Ascending aorta (tissue), 2 donors: ENCODE data around the gene HSD17B3. TPM values are rescaled to one million over a fixed set of nuclear protein-coding genes. Genes with fewer than 3 reads are reported as not detected.
"Not testable (repeated sequence)": the region's sequence is repeated elsewhere in the genome, so short reads cannot be mapped to it uniquely, and the experiment has no call there.

Source experiments
- DNase-seq, 2 donors: peaks; one replicate each; pipeline ENCODE4 v3.0.0-alpha.2; 2019; ENCODE audit warnings: low spot score in 2 of 2
- H3K27ac ChIP-seq, 2 donors: fragments of 200-600 bp; sonication (generic); one replicate each; pipeline ENCODE4 v1.5.1; 2016 to 2017; ENCODE audit warnings: mild to moderate bottlenecking in 1 of 2
- H3K27me3 ChIP-seq: fragments of 200-600 bp; sonication (generic); one replicate; pipeline ENCODE4 v1.5.1; 2017
- H3K36me3 ChIP-seq, 2 donors: fragments of 200-600 bp; sonication (generic); one replicate each; pipeline ENCODE4 v1.5.1; 2016
- H3K4me1 ChIP-seq, 2 donors: fragments of 200-600 bp; sonication (generic); one replicate each; pipeline ENCODE4 v1.5.1; 2016 to 2017; ENCODE audit warnings: mild to moderate bottlenecking in 1 of 2
- H3K4me3 ChIP-seq, 2 donors: fragments of 200-600 bp; sonication (generic); one replicate each; pipeline ENCODE4 v1.5.1; 2016 to 2017; ENCODE audit warnings: mild to moderate bottlenecking in 1 of 2
- H3K9me3 ChIP-seq, 2 donors: fragments of 200-600 bp; sonication (generic); one replicate each; pipeline ENCODE4 v1.5.1; 2016
- intact Hi-C: fragments of 100-400 bp; cut with DNase I; formaldehyde crosslinking; loops from one replicate; pipeline ENCODE4 v1.15.1; 2023
- total RNA-seq: library from RNA; depleted of rRNA; stranded (reverse); fragments of >200 nt; gene quantifications from one replicate; pipeline ENCODE4 v1.1.0, GENCODE V29; 2016
- TF ChIP-seq, protein P1 (sequence below), 3 experiments: fragments of 200-600 bp in 2 of 3; fragments of 450-650 bp in 1 of 3; sonication (generic) in 2 of 3; IDR thresholded peaks; one replicate each; pipeline ENCODE4 v1.5.1; 2016 to 2019; ENCODE audit warnings: antibody characterized with exemption in 3 of 3, mild to moderate bottlenecking in 1 of 3, moderate library complexity in 1 of 3

Gene HSD17B3
- total RNA-seq, 1 donor from 2014 or later: not detected

DNA sequence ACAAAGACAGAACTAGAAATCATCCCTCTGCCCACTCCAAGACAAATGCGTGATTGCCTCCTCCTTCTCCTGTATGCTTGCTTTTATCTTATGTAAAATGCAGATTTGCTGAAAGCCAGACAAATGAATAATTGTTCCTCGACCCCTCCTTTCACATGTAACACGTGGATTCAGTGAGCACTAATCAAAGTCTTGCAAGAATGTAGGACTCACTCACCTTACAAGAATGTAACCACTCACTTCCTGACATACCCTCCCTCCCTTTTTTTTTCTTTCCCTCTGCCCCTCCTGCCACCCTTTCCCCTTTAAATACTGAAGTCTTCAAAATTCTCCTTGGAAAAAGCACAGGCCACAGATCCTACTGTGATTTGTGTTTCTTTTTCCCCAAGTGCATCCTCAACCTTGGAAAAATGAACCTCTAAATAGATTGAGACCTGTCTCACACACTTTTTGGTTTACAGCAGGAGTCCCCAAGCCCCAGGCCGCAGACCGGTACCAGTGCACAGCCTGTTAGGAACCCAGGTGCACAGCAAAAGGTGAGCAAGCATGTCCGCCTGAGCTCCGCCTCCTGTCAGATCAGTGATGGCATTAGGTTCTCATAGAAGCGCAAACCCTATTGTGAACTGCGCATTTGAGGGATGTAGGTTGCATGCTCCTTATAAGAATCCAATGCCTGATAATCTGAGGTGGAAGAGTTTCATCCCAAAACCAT is 29.4 kb upstream of the HSD17B3 start:
- H3K36me3 ChIP-seq: peaks cover 2 to 23% of the 10 kb centered on the region in 2 donors
- H3K27ac ChIP-seq: no peak overlapping the region
- intact Hi-C loops: no loop called here
- H3K9me3 ChIP-seq: no peaks in the 10 kb centered on the region
- H3K4me1 ChIP-seq: no peaks in the 10 kb centered on the region
- TF ChIP-seq, protein P1, sequence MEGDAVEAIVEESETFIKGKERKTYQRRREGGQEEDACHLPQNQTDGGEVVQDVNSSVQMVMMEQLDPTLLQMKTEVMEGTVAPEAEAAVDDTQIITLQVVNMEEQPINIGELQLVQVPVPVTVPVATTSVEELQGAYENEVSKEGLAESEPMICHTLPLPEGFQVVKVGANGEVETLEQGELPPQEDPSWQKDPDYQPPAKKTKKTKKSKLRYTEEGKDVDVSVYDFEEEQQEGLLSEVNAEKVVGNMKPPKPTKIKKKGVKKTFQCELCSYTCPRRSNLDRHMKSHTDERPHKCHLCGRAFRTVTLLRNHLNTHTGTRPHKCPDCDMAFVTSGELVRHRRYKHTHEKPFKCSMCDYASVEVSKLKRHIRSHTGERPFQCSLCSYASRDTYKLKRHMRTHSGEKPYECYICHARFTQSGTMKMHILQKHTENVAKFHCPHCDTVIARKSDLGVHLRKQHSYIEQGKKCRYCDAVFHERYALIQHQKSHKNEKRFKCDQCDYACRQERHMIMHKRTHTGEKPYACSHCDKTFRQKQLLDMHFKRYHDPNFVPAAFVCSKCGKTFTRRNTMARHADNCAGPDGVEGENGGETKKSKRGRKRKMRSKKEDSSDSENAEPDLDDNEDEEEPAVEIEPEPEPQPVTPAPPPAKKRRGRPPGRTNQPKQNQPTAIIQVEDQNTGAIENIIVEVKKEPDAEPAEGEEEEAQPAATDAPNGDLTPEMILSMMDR (IDR thresholded peaks at IDR 0.05): no peak
- H3K4me3 ChIP-seq: no peak overlapping the region
- DNase-seq: no peak
- no peaks in the 10 kb centered on the region for H3K27me3 ChIP-seq

DNA sequence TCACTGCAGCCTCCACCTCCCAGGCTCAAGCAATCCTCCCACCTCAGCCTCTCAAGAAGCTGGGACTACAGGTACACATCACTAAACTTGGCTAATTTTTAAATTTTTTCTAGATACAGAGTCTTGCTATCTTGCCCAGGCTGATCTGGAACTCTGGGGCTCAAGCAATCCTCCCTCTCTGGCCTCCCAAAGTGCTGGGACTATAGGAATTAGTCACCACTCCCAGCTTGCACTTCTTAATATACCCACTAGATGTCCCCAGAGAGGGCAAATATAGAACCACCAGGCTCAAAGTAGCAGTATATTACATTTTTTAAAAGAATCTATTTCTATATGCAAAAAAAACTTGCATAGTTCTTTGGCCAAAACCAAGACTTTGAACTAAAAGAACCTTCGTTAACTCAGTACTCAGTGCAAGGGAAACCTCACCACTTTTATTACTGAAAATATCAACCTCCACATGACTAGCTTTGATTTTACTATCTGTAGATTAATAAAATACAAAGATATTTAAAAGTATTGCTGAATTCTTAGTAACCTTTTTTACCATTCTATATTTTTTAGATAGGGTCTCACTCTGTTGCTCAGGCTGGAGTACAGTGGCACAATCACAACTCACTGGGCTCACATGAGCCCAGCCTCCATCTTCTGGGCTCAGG is 25.8 kb upstream of the HSD17B3 start:
- intact Hi-C loops: loop anchor here (2.0 to 5.0 kb wide), 2 partner anchors 339 to 449 kb away; partner anchors contain the start of gene ZNF510
- H3K36me3 ChIP-seq: peaks cover 2 to 18% of the 10 kb centered on the region in 2 donors
- no peak overlapping the region for H3K4me3 ChIP-seq
- H3K9me3 ChIP-seq: no peaks in the 10 kb centered on the region
- peak in 1 of 2 donors; percentile 71 for DNase-seq
- no peaks in the 10 kb centered on the region for H3K27me3 ChIP-seq
- no peak overlapping the region for H3K27ac ChIP-seq
- TF ChIP-seq, protein P1 (IDR thresholded peaks at IDR 0.05): peak; percentile 76 to 90 (median 86)
- no peaks in the 10 kb centered on the region for H3K4me1 ChIP-seq

DNA sequence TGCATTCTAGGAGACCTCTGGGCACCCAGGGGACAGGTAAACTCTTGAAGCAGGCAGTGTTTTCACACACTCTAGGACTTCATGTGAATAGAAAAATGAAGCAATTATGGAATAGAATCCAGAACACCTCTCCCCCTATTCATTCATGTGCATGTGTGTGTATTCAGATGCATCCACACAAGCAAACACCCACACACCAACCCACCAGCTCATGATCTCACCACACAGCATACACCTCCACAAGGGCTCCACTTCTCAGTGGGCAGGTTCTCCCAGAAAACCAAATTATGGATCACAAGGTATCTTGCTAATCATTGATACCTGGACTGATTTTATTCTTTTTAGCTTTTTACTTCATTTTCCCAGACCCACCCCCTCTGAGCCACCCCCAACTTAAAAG is 21.2 kb upstream of the HSD17B3 start:
- Histone ChIP-seq H3K9me3 (no peaks in the 10 kb centered on the region), H3K4me1 (no peaks in the 10 kb centered on the region), H3K36me3 (peaks cover 0 to 39% of the 10 kb centered on the region in 2 donors), H3K27ac (no peak overlapping the region), H3K27me3 (no peaks in the 10 kb centered on the region), H3K4me3 (no peak overlapping the region)
- intact Hi-C loops: no loop called here
- TF ChIP-seq, protein P1 (IDR thresholded peaks at IDR 0.05): no peak
- DNase-seq: no peak

DNA sequence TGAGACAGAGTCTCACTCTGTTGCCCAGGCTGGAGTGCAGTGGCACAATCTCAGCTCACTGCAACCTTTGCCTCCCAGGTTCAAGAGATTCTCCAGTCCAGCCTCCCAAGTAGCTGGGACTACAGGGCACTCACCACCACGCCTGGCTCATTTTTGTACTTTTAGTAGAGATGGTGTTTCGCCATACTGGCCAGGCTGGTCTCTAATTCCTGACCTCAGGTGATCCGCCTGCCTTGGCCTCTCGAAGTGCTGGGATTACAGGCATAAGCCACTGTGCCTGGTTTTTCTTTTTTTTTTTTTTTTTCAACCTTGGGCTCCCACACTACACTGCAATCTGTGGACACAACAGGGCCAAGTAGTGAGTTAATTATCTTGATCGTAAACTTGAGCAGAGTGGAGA is 20.8 kb upstream of the HSD17B3 start:
- H3K9me3 ChIP-seq, DNase-seq, intact Hi-C loops, H3K4me3 ChIP-seq, H3K4me1 ChIP-seq, H3K27ac ChIP-seq, H3K27me3 ChIP-seq: not testable (repeated sequence)
- peaks cover 0 to 39% of the 10 kb centered on the region in 2 donors for H3K36me3 ChIP-seq

DNA sequence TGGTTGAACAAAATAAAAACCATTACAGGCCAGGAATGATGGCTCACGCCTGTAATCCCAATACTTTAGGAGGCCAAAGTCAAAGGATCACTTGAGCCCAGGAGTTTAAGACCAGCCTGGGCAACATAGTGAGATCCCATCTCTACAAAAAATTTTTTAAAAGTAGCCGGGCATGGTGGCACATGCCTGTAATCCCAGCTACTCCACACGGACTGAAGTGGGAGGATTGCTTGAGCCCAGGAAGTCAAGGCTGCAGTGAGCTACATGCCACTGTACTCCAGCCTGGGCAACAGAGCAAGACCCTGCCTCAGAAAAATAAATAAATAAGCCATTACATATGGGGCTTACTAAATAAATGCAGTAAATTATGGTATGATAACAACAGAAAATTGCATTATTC is 20.2 kb upstream of the HSD17B3 start:
- H3K4me1 ChIP-seq, H3K4me3 ChIP-seq, H3K9me3 ChIP-seq, H3K27me3 ChIP-seq, DNase-seq, intact Hi-C loops, H3K27ac ChIP-seq: not testable (repeated sequence)
- H3K36me3 ChIP-seq: peaks cover 0 to 39% of the 10 kb centered on the region in 2 donors

DNA sequence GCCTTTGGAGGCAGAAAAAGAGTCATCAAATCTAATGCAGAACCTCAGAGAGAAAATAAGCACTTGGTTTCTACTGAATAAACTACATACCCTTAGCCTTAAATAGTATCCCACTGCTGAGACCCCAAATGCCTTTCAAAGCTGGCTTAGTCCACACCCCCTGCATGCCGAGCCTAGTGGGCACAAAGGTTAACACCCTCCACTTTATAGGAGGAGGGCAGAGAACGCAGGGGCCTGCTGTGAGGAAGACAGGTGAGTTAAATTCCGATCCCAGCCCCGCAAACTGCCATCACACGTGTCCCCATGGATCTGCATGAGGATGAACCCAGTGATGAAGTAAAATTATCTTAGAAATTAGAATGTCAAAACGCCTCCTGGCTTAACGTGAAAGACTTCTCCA is 19.5 kb upstream of the HSD17B3 start:
- peaks cover 0 to 39% of the 10 kb centered on the region in 2 donors for H3K36me3 ChIP-seq
- intact Hi-C loops: no loop called here
- no peak overlapping the region for H3K4me3 ChIP-seq

More for the DNA sequence above, 19.5 kb upstream of the HSD17B3 start:
- no peaks in the 10 kb centered on the region for H3K4me1 ChIP-seq
- TF ChIP-seq, protein P1 (IDR thresholded peaks at IDR 0.05): no peak
- H3K27ac ChIP-seq: no peak overlapping the region
- no peaks in the 10 kb centered on the region for H3K27me3 ChIP-seq
- DNase-seq: no peak
- H3K9me3 ChIP-seq: no peaks in the 10 kb centered on the region
